ENCODE data around the gene CDKN2C.

CDKN2C gene

GRCh38 chr1:50976111-50976889, 6.3 kb downstream of the CDKN2C start:
- H3K4me3 ChIP-seq (ENCODE audit: low read length) = no peak overlapping the region
- no peak for DNase-seq (ENCODE audit: low read depth)
- TF ChIP-seq CTCF (IDR thresholded peaks at IDR 0.05; ENCODE audit: insufficient read depth, low read depth, low read length, missing control alignments) = no peak

GRCh38 chr1:50976890-50977574, 7.0 kb downstream of the CDKN2C start:
- DNase-seq (ENCODE audit: low read depth) = no peak
- TF ChIP-seq CTCF (IDR thresholded peaks at IDR 0.05; ENCODE audit: insufficient read depth, low read depth, low read length, missing control alignments) = no peak
- H3K4me3 ChIP-seq (ENCODE audit: low read length) = peak overlapping the region; percentile 55

GRCh38 chr1:50977575-50978143, 7.6 kb downstream of the CDKN2C start:
- TF ChIP-seq CTCF (IDR thresholded peaks at IDR 0.05; ENCODE audit: insufficient read depth, low read depth, low read length, missing control alignments) = no peak
- DNase-seq (ENCODE audit: low read depth) = peak; percentile 13
- H3K4me3 ChIP-seq (ENCODE audit: low read length) = peak overlapping the region; percentile 55

- DNase-seq (ENCODE audit: low read depth) = peak; percentile 38
- TF ChIP-seq CTCF (IDR thresholded peaks at IDR 0.05; ENCODE audit: insufficient read depth, low read depth, low read length, missing control alignments) = no peak
Observed at GRCh38 chr1:50978144-50978851, 8.3 kb downstream of the CDKN2C start.

GRCh38 chr1:50978852-50979781, 9.1 kb downstream of the CDKN2C start:
- TF ChIP-seq CTCF (IDR thresholded peaks at IDR 0.05; ENCODE audit: insufficient read depth, low read depth, low read length, missing control alignments) = no peak
- DNase-seq (ENCODE audit: low read depth) = no peak
- no peak overlapping the region for H3K4me3 ChIP-seq (ENCODE audit: low read length)

More at GRCh38 chr1:50978144-50978851, 8.3 kb downstream of the CDKN2C start:
- H3K4me3 ChIP-seq (ENCODE audit: low read length) = peak overlapping the region; percentile 52

GRCh38 chr1:50979937-50980336, 9.9 kb downstream of the CDKN2C start:
- TF ChIP-seq CTCF (IDR thresholded peaks at IDR 0.05; ENCODE audit: insufficient read depth, low read depth, low read length, missing control alignments) = no peak
- no peak for DNase-seq (ENCODE audit: low read depth)
- no peak overlapping the region for H3K4me3 ChIP-seq (ENCODE audit: low read length)

All from epithelial cell of esophagus (primary cell).